A549 (cell line): Measurements from ENCODE around the gene FUZ. TPM values are rescaled to one million over a fixed set of nuclear protein-coding genes. Genes with fewer than 3 reads are reported as not detected.

Experiments used
- ATAC-seq, 2 experiments: fragments of 200-7000 bp in 1 of 2; fragments of >200 bp in 1 of 2; cut with Nextera tagmentation in 1 of 2; cut with Tn5 transposase in 1 of 2; 3 replicates each; pipeline versions ENCODE4 v1.8.0 to v1.9.1; 2018 to 2020; ENCODE audit warnings: mild to moderate bottlenecking in 1 of 2, moderate library complexity in 1 of 2
- CTCF ChIA-PET: fragments of 300-600 bp; sonication (Branson Sonifier 250); formaldehyde crosslinking; extraction: SDS; loops from one replicate; lab custom pipeline; 2021; ENCODE audit warnings: antibody characterized with exemption, inconsistent platforms; lab: Yijun Ruan, JAX
- POLR2A ChIA-PET: fragments of 350-600 bp; formaldehyde crosslinking; extraction: SDS; loops from one replicate; lab custom pipeline; 2021; ENCODE audit warnings: antibody characterized with exemption, inconsistent platforms; lab: Yijun Ruan, JAX
- DNase-seq, 2 experiments: peaks; one replicate each; pipeline versions ENCODE4 v3.0.0 to v3.0.0-alpha.2; 2011 to 2016; ENCODE audit warnings: low read depth in 1 of 2, low spot score in 1 of 2
- FAIRE-seq: peaks from 2 replicates; lab custom pipeline; 2011; peaks lifted over from hg19 to GRCh38; lab: Jason Lieb, UNC
- H3K27ac ChIP-seq, 2 experiments: fragments of >200 bp; sonication (Bioruptor Twin); formaldehyde crosslinking; 3 replicates each; pipeline ENCODE4 v1.5.1; 2016 to 2017
- H3K4me1 ChIP-seq: fragments of >200 bp; sonication (Bioruptor Twin); formaldehyde crosslinking; 3 replicates; pipeline ENCODE4 v1.6.1; 2016
- H3K4me2 ChIP-seq: fragments of >200 bp; sonication (Bioruptor Twin); formaldehyde crosslinking; 3 replicates; pipeline ENCODE4 v1.6.1; 2016
- H3K4me3 ChIP-seq: fragments of >200 bp; sonication (Bioruptor Twin); formaldehyde crosslinking; 3 replicates; pipeline ENCODE4 v1.5.1; 2016
- H3K9me3 ChIP-seq: fragments of >200 bp; sonication (Bioruptor Twin); formaldehyde crosslinking; 3 replicates; pipeline ENCODE4 v1.6.1; 2016
- EP300 ChIP-seq, 2 experiments: fragments of >200 bp; sonication (Bioruptor Twin); formaldehyde crosslinking; IDR thresholded peaks; 2 replicates in 1 of 2; 3 replicates in 1 of 2; pipeline ENCODE4 v1.6.1; 2016 to 2017
- FOSB ChIP-seq: fragments of 250-450 bp; sonication (Bioruptor Pico); IDR thresholded peaks from 2 replicates; pipeline ENCODE4 v1.5.0; 2020; ENCODE audit warnings: mild to moderate bottlenecking, moderate library complexity
- FOSL2 ChIP-seq, 2 experiments: fragments of 450-650 bp in 1 of 2; fragments of >200 bp in 1 of 2; sonication (Bioruptor Twin) in 1 of 2; formaldehyde crosslinking; IDR thresholded peaks; 2 replicates each; pipeline versions ENCODE4 v1.5.0 to v1.6.1; 2016 to 2020; ENCODE audit warnings: mild to moderate bottlenecking in 1 of 2, moderate library complexity in 1 of 2
- HEYL ChIP-seq: fragments of 250-450 bp; sonication (Bioruptor Pico); IDR thresholded peaks from 2 replicates; pipeline ENCODE4 v1.8.0; 2021; ENCODE audit warnings: mild to moderate bottlenecking, moderate library complexity
- HOXB5 ChIP-seq: fragments of 250-450 bp; sonication (Bioruptor Pico); IDR thresholded peaks from 2 replicates; pipeline ENCODE4 v1.5.0; 2020; ENCODE audit warnings: mild to moderate bottlenecking, moderate library complexity
- JUN ChIP-seq, 2 experiments: fragments of >200 bp; sonication (Bioruptor Twin); formaldehyde crosslinking; IDR thresholded peaks; 2 replicates in 1 of 2; 3 replicates in 1 of 2; pipeline ENCODE4 v1.6.1; 2016 to 2017
- MAX ChIP-seq: IDR thresholded peaks from 2 replicates; pipeline ENCODE4 v1.6.1; 2012
- MYC ChIP-seq: IDR thresholded peaks from 2 replicates; pipeline ENCODE4 v1.6.1; 2012; ENCODE audit warnings: mild to moderate bottlenecking, inconsistent platforms, low read length, improper control_type of control experiment, borderline replicate concordance
- NFE2L2 ChIP-seq: fragments of 150-350 bp; conservative IDR thresholded peaks from 2 replicates; pipeline ENCODE4 v1.6.1; 2014; ENCODE audit warnings: low read length
- NPAS2 ChIP-seq: fragments of 250-450 bp; sonication (Bioruptor Pico); IDR thresholded peaks from 2 replicates; pipeline ENCODE4 v1.8.0; 2022; ENCODE audit warnings: mild to moderate bottlenecking, moderate library complexity, borderline replicate concordance
- PBX3 ChIP-seq: IDR thresholded peaks from 2 replicates; pipeline ENCODE4 v1.6.1; 2012
- POLR2A ChIP-seq: IDR thresholded peaks from 2 replicates; pipeline ENCODE4 v1.6.1; 2012; ENCODE audit warnings: mild to moderate bottlenecking, low read length
- POLR2AphosphoS2 ChIP-seq: conservative IDR thresholded peaks from 2 replicates; pipeline ENCODE4 v1.6.1; 2012; ENCODE audit warnings: low read length, improper control_type of control experiment, inconsistent platforms
- RARB ChIP-seq: fragments of 250-450 bp; sonication (Bioruptor Pico); IDR thresholded peaks from 2 replicates; pipeline ENCODE4 v1.8.0; 2021; ENCODE audit warnings: mild to moderate bottlenecking, moderate library complexity
- RNF2 ChIP-seq: fragments of 200-600 bp; sonication (generic); IDR thresholded peaks from 2 replicates; pipeline ENCODE4 v1.6.1; 2016; ENCODE audit warnings: low read depth, mild to moderate bottlenecking, antibody characterized with exemption, moderate library complexity, borderline replicate concordance
- TP53 ChIP-seq: fragments of 250-450 bp; sonication (Bioruptor Pico); IDR thresholded peaks from 2 replicates; pipeline ENCODE4 v1.5.0; 2021; ENCODE audit warnings: mild to moderate bottlenecking, moderate library complexity
- whole genome bisulfite sequencing: methylation state at CpG from one replicate; pipeline ENCODE4 v1.1.6; 2017; ENCODE audit errors: missing lambda C conversion rate; 5-methylcytosine and 5-hydroxymethylcytosine counted together
- polyA plus RNA-seq, 4 experiments: library from polyadenylated mRNA; depleted of rRNA in 3 of 4; stranded (reverse); fragments of >200 nt; fragmentation: RNase III in 1 of 4; extraction: RNeasy Plus Mini Kit Qiagen cat#74134 plus additional on column Dnase treatment in 1 of 4; gene quantifications; 2 replicates in 3 of 4; 3 replicates in 1 of 4; pipeline ENCODE4 v1.2.3, GENCODE V29; 2011 to 2017
- TF ChIP-seq, protein P1 (sequence below): fragments of 450-650 bp; IDR thresholded peaks from 2 replicates; pipeline ENCODE4 v1.6.1; 2014; ENCODE audit warnings: antibody characterized with exemption

Gene FUZ
- polyA plus RNA-seq, 2 of the 4 experiments (the other 2 are of a cell fraction), result 12.5 to 21.7 TPM

DNA sequence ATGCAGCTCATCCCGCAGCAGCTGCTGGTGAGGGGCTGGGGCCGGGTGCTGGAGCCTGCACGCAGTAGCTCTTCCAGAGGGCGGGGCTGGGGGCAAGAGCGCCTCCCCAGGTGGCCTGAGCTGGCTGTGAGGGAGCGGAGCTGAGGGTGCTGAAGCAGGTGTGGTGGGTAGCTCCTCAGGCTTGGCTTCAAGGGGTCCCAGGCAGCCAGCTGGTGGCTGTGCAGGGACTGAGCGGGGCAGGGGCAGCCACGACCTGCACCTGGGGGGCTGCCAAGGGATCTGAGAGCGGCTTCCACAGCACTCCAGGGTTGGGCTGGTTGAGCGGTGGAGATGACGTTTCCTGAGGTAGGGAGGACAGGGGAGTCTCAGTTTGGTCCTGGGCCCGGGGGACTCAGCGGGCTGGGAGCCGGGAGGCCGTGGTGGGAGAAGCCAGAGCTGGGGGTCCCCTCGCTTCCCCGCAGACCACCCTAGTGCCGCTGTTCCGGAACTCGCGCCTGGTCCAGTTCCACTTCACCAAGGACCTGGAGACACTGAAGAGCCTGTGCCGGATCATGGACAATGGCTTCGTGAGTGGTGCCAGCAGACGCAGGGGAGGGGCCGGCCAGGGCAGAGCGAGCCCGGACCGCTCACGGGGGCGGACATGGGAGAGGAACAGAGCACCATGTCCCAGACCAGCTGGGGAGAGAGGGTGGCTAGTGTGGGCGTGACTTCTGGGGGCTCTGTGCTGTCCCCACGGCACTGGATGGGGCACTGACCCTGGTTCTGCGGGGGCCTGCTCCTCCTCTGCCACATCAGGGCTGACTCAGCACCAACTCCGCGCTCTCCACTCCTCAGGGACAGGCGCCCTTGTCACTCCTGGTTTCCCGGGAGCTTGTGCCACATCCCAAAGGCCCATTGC lies 45.2 kb upstream of the FUZ start (continued):
- TF ChIP-seq FOSL2 (IDR thresholded peaks at IDR 0.05) (no peak), FOSL2 (CRISPR knock-in tag; IDR thresholded peaks at IDR 0.05) (no peak), HEYL (CRISPR knock-in tag) (no peak)

- CTCF ChIA-PET, result interaction anchor here (1.4 kb wide), 2 partner anchors 24 to 156 kb away, joined by 4 read pairs; no protein-coding TSS in a partner anchor
- H3K4me2 ChIP-seq, result no peak overlapping the region
- H3K4me1 ChIP-seq, result peaks cover 36% of the 10 kb centered on the region
- no peak overlapping the region for H3K4me3 ChIP-seq
- no peak for FAIRE-seq
- no peak for TF ChIP-seq EP300 (IDR thresholded peaks at IDR 0.05)
- no peak for TF ChIP-seq RNF2
- no peak for TF ChIP-seq POLR2A
- TF ChIP-seq TP53 (CRISPR knock-in tag), result no peak
- no peak for TF ChIP-seq NFE2L2
- no peak for TF ChIP-seq FOSL2 (IDR thresholded peaks at IDR 0.05)
- no peak for TF ChIP-seq FOSL2 (CRISPR knock-in tag; IDR thresholded peaks at IDR 0.05)
- no peak for TF ChIP-seq RARB (CRISPR knock-in tag)
- no peak for TF ChIP-seq NPAS2 (CRISPR knock-in tag)
- no peak for TF ChIP-seq MYC
- TF ChIP-seq, protein P1, sequence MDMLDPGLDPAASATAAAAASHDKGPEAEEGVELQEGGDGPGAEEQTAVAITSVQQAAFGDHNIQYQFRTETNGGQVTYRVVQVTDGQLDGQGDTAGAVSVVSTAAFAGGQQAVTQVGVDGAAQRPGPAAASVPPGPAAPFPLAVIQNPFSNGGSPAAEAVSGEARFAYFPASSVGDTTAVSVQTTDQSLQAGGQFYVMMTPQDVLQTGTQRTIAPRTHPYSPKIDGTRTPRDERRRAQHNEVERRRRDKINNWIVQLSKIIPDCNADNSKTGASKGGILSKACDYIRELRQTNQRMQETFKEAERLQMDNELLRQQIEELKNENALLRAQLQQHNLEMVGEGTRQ, result no peak
- no peak for TF ChIP-seq PBX3
- ATAC-seq, result peak in 1 of 2 experiments; percentile 0; a peak in 2 of 6 replicates
- no peaks in the 10 kb centered on the region for H3K9me3 ChIP-seq
- POLR2A ChIA-PET, result interaction anchor here (2.5 to 2.7 kb wide), 2 partner anchors 11 to 19 kb away, joined by 7 to 9 read pairs; partner anchors contain the start of gene AKT1S1
- WGBS, result 89% methylated on average over 5 of the region's 5 CpGs
- DNase-seq, result no peak
- no peak overlapping the region for H3K27ac ChIP-seq
Observed at GRCh38 chr19:49857838-49858087, 44.7 kb upstream of the FUZ start.

- FAIRE-seq (no peak), ATAC-seq (peak; percentile 0 to 3; a peak in 3 of 6 replicates), DNase-seq (no peak)
- Histone ChIP-seq H3K4me1 (peaks cover 41% of the 10 kb centered on the region), H3K9me3 (no peaks in the 10 kb centered on the region), H3K4me2 (no peak overlapping the region), H3K4me3 (no peak overlapping the region), H3K27ac (no peak overlapping the region)
- TF ChIP-seq PBX3 (peak; percentile 78), MAX (no peak), POLR2A (peak; percentile 21; the same call in 1 of the 2 replicates), HOXB5 (CRISPR knock-in tag) (no peak), JUN (IDR thresholded peaks at IDR 0.05) (peak in 1 of 2 experiments; percentile 52; a peak in 3 of 5 replicates), TP53 (CRISPR knock-in tag) (0 out of 2 replicates have a peak, but pooled peaks have one; percentile 29), FOSB (peak; percentile 60; the same call in 1 of the 2 replicates), POLR2AphosphoS2 (peak; percentile 67)
- POLR2A ChIA-PET, result interaction anchor here (2.5 to 2.7 kb wide), 2 partner anchors 12 to 19 kb away, joined by 7 to 9 read pairs; partner anchors contain the start of gene AKT1S1
- WGBS, result 92% methylated on average over 26 of the region's 26 CpGs
- CTCF ChIA-PET, result interaction anchor here (1.4 kb wide), 1 partner anchor 24 kb away, joined by 4 read pairs; no protein-coding TSS in a partner anchor
Observed at GRCh38 chr19:49857061-49857837, 44.2 kb upstream of the FUZ start.
